GM19467 (cell line): Measurements from ENCODE around the gene PPP1R27.

Experiments used
- ATAC-seq: cut with Tn5 transposase; IDR thresholded peaks from one replicate; pipeline ENCODE4 v1.9.1; 2021; ENCODE audit warnings: mild to moderate bottlenecking, moderate library complexity; ENCODE audit not compliant: unreplicated experiment

PPP1R27 gene

DNA sequence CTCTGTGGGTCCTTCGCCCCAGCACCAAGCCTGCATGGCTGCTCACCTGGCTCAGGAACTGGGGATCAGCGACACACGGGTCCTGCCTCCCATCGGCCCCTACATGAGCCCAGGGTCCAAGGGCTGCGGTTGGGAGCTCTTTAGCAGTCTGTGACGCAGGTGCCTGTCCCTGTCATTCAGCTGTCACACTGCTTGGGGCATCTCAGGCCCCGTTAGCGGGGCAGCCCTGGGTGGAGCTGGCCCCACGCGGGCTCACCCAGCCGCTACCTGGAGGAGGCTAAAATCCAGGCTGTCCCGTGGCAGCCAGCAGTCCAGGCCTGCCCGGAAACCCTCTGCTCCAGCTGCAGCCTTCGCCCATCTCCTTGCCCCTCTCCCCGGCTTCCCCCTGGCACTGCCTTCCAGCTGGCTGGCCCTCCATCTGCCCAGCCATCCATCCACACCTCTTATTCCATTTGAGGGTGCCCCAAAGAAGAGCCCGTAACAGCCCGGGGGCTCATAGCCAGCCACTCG is 27.6 kb downstream of the PPP1R27 start:
- no peak for ATAC-seq

DNA sequence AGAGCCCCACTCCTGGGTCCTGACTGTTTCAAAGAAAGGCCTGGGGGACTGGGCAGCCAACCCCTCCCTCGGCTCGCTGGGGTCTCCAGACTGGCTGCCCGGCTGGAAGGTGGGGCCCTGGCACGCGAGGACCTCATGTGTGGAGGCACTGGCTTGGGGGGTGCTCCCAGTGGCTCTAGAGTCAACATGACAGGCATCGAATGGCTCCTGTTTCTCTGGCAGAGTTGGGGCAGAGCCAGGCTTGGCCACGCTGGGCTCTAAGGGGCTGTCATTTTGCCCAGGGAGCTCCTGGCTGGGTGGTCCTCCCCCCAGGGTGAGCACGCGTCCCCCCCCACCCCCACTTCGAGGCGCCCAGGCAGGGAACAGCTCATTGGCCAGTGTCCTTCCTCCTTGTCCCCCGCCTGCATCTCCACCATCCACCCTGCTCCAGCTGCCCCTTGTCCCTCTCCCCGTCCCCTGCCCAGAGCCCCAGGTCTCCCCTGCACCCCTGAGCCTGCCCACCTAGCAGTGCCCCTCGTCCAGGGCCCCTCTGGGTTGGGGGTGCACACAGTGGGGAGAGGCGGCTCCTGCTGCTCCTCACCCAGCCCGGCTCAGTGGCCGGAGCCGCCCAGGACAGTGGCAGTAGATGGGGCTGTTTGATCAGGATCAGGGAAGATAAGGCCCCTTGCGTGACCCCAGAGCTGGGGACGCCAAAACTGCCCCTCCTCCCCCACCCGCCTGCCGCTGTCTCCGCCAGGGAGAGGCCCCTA is 28.2 kb downstream of the PPP1R27 start:
- no peak for ATAC-seq

DNA sequence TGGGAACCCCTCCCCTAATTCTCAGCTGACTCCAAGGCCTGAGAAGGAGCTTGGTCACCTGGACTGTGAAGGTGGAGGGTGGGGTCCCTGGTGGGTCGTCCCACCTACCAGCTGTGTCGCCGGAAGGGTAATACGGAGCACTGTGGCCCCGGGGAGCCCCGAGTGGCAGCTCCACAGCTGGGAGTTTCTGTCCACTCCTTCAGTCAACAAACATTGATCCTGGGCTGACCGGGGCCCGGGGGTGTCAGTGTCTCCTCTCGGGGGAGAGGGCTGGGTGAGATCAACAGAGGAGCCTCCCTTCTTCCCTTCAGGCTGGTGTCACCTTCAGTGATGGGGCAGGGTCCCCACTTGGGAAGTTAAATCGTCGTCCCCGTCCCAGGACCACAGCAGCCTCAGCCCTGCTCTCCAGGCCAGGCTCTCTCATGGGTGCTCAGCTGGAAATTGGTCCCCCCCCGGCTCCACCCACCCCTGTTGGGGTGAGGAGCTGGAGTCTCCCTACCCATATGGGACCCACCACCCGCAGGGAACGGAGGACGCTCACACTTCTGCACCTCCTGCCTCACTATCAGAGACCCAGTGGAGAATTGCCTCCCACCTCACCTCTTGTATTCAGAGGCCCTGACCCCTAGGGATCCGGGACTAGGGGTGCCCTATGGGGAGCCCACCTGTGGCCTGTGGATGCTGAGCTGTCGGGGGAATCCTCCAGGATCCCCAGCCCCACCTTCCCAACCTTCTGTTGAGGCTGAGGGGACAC is 29.0 kb downstream of the PPP1R27 start:
- ATAC-seq, result no peak

DNA sequence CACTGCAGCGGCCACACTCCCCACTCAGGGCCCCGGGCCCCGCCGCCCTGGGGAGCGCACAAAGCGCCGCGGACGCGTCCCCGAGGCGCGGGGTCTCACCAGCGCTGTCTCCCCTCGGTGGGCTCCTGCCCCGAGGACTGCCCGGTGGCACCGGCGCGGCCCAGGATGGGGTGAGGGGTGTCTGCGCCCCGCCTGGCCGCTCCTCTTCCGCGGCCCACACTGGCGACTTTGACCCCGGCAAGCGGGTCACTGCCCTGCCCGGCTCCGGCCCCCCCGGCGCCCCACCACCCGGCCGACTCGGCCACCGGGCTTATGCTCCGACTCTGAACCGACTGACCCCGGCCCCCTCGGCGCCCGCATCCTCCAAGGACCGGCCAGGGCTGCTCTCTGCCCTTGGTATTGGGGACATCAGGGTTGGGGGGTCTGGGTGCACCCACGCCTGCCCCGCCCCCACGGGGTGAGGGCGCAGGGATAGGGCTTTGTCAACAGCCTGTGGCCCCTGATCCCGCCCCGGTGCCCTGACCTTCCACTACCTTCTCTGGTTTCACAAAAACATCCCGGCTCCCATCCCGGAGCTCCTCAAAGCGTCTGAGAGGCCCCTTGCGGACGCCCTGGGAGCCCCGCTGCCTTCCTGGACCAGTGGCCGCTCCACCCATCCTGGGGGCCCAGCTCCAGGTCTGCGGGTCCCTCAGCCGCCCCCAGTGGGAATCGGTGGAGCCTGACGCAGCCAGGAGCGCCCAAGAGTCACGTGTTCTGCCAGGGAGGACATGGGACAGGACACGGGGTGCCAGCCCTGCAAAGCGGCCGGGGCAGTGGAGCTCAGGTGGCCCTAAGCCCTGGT is 30.1 kb downstream of the PPP1R27 start:
- no peak for ATAC-seq

DNA sequence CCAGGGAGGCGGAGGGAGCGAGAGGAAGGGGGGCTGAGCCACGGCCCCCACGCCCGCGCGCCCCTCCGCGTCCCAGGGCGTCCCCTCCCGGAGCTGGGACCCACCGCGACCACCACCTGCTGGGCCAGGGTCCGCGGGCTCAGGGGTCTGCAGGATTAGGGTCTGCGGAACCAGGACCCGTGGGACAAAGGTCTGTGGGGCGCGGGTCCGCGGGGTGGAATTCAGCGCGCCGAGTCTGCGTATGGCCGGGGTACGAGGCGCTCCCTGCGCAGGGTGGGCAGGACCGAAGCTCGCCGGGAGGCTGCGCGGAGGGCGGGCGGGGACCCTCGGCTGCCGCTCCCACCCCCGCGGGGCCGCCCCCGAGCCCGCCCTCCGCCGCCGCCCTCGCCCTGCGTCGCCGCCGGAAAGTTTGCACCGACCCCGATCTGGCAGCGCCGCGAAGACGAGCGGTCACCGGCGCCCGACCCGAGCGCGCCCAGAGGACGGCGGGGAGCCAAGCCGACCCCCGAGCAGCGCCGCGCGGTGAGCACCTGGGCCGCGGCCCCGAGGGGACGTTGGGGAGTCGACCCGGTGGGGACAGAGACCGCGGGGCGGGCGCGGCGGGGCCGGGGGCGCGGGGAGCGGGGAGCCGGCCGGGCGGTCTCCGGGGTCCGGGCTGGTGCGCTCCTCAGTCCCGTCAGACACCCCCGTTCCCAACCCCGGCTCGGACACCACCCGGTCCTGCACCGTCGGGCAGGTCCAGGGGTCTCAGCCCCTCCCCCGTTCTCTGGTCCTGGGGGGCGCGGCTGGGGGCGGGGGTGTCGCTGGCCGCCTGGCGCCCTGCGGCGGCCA is 30.9 kb downstream of the PPP1R27 start, which contains the start of gene GCGR:
GCGR (plus strand) TSS at position 423 of the 831 bp plus-strand sequence. CDS start 4,869 bp downstream, outside the sequence.
- ATAC-seq, result no peak

DNA sequence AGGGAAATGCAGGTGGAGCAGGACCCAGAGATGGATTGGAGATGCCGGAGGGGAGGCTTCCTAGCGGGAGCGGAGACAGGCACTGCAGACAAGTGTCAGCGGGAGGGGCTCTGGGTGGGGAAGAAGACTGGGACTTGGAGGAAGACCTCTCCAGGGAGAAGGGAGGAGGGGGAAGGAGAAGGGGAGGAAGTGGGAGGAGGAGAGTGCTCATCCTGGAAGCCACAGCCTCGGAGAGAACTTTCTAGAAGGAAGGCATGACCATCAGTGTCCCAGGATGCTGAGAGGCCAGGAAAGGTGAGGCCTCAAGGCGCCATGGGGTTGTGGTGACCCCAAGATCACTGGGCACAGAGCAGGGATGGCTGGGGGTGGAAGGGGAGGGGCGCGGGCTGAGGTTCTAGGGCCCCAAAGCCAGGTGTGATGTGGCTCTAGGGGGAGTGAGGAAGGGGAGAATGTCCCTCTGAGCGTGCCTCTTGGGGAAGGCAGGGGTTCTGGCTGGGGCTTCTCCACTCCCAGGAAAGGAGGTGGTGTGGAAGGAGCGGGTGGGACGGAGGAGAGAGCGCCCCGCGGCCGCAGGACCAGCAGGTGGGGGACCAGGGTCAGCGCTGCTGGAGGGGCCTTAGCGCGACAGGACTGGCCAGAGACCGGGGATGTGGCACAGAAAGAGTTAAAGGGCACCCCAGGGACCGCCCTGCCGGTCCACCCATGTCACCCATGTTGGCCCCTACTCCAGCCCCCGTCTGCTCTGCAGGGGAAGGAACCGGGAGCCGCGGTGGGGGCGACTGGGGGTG is 31.8 kb downstream of the PPP1R27 start:
- no peak for ATAC-seq

DNA sequence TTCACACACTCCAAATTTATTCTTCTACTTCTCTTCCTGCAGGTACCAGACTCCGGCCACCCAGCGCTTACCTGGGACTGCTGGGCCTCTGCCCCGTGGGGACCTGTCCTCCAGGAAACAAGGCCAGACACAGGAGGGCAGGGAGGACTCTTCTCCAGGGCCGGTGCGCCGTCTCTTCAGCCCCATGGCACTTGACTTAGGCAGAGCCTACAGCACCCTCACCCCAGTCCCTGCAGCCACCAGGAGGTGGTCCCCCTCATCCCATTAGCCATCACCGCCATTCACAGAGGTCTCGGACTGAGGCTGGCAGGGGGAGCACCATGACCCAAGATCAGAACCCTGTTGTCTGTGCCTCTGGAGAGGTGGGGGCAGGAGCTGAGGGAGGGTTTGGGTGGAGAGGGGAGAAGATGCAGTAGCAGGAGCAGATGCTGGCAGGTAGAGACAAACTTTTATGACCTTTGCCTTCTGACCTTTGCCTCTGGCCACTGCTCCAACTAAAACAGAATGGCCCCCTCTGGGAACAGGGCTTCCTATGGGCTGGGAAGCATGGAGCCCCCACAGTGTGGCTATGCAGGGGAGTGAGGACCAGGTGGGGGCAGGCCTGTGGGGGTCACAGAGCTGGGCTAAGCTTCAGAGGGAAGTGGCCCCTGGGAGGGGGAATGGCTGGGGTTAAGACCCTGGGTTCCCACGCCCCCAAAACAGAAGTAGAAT is 32.6 kb downstream of the PPP1R27 start:
- ATAC-seq, result no peak

DNA sequence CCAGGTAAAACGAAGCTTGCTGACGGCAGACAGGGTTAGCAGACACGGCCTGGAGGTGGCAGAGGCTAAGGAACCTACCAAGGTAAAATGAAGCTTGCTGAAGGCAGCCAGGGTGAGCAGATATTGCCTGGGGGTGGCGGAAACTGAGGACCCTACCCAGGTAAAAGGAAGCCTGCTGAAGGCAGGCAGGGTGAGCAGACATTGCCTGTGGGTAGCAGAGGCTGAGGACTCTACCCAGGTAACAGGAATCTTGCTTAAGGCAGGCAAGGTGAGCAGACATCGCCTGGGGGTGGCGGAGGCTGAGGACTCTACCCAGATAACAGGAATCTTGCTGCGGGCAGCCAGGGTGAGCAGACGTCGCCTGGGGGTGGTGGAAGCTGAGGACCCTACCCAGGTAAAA is 33.5 kb downstream of the PPP1R27 start:
- ATAC-seq, result no peak

DNA sequence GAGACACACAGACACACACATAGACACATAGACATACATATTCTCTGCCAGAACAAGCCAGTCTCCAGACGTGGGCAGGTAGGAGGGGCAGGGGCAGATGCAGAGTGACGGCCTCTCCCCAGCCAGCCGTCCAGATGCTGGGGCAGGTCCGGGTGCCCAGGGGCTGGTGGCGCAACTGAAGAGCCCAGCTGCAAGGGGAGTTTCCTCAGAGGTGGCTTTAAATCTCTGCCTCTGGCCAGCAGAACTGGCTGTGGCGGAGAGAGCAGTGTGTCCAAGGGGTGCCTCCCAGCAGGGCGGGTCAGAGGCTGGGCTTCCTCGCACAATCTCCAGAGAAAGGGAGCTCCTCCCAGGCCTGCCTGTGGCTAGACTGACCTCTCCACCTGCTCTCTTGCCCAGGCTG is 40.3 kb downstream of the PPP1R27 start:
- ATAC-seq, result no peak

DNA sequence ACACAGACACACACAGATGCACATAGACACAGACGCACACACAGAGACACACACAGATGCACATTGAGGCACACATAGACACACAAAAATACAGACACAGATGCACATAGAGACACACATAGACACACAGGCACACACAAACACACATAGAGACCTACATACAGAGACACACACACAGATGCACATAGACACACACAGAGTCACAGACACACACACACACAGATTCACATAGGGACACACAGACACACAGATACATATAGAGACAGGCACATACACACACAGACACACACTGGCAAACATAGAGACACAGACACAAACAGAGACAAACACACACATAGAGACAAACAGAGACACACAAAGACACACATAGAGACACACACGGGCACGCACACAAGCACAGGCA is 40.8 kb downstream of the PPP1R27 start:
- ATAC-seq, result no peak

DNA sequence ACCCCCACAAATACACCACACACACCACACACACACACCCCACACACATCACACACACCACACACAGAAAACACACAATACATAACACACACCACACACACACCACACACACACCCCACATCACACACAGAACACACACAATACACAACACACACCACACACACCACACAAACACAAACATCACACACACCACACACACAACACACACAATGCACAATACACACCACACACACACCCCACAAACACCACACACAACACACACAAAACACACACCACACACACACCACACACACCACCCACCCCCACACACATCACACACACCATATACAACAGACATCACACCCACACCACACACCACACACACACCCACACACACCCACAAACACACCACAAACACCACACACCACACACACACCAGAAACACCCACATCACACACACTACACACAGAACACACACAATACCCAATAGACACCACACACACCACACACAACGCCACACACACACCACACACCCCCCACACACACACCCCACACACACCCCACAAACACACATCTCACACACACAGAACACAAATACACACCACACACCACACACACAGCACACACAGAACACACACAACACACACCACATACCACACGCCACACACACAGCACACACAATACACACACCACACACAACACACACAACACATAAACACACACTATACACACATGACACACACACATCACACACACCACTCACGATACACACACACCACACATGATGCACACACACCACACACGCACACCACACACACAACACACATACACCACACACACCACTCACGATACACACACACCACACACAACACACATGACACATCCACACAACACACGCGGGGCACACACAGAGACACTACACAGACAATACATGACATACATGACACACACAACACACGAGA is 41.9 kb downstream of the PPP1R27 start:
- no peak for ATAC-seq
